ENCODE data around the gene CNPY2. TPM values are rescaled to one million over a fixed set of nuclear protein-coding genes. Genes with fewer than 3 reads are reported as not detected.

The CNPY2 gene
- total and polyA plus RNA-seq, 2 of the 13 experiments (the other 11 are each of a cell fraction or from before 2014, with no cell fraction given) = 285 to 356 TPM

- TF ChIP-seq AFF4 (CRISPR knock-in tag; IDR thresholded peaks at IDR 0.05) (no peak), NR2F6 (IDR thresholded peaks at IDR 0.05) (peak; percentile 54), NR2F6 (CRISPR knock-in tag; IDR thresholded peaks at IDR 0.05) (peak; percentile 80), ZNF251 (CRISPR knock-in tag; IDR thresholded peaks at IDR 0.05) (no peak), KDM5B (CRISPR knock-in tag; IDR thresholded peaks at IDR 0.05; ENCODE audit: borderline replicate concordance) (no peak), ZIK1 (CRISPR knock-in tag; IDR thresholded peaks at IDR 0.05; ENCODE audit: borderline replicate concordance, low read depth) (no peak), ZNF781 (CRISPR knock-in tag; IDR thresholded peaks at IDR 0.05; ENCODE audit: borderline replicate concordance, not compliant biosample characterization) (no peak), ATF7 (IDR thresholded peaks at IDR 0.05) (no peak), ATF7 (CRISPR knock-in tag; IDR thresholded peaks at IDR 0.05) (no peak), ZFY (CRISPR knock-in tag; IDR thresholded peaks at IDR 0.05) (no peak), FOXP4 (CRISPR knock-in tag; IDR thresholded peaks at IDR 0.05) (peak; percentile 86), ZNF749 (CRISPR knock-in tag; IDR thresholded peaks at IDR 0.05; ENCODE audit: borderline replicate concordance) (no peak), ZNF773 (CRISPR knock-in tag; IDR thresholded peaks at IDR 0.05; ENCODE audit: borderline replicate concordance) (no peak), ZFP91 (CRISPR knock-in tag; IDR thresholded peaks at IDR 0.05; ENCODE audit: borderline replicate concordance) (no peak; the same call in 1 of the 2 replicates), KDM3A (CRISPR knock-in tag; IDR thresholded peaks at IDR 0.05; ENCODE audit: low read depth) (0 out of 2 replicates have a peak, but pooled peaks have one; percentile 19), NR3C1 (CRISPR knock-in tag; IDR thresholded peaks at IDR 0.05) (no peak), HMGA1 (CRISPR knock-in tag; conservative IDR thresholded peaks at IDR 0.05) (no peak), THAP8 (CRISPR knock-in tag; IDR thresholded peaks at IDR 0.05; ENCODE audit: borderline replicate concordance) (no peak), ZNF224 (CRISPR knock-in tag; IDR thresholded peaks at IDR 0.05) (no peak), ZNF570 (CRISPR knock-in tag; IDR thresholded peaks at IDR 0.05; ENCODE audit: borderline replicate concordance) (no peak), AGO2 (optimal IDR thresholded peaks at IDR 0.05; ENCODE audit: low read depth, low read length) (no peak)
These were observed 46.6 kb upstream of the CNPY2 start, which contains the start of gene APOF (continued) for GRCh38 chr12:56362130-56363059.

All from HepG2 (cell line).